GM18519 (cell line): Measurements from ENCODE around the gene GAGE12G.
"Not testable (repeated sequence)": the region's sequence is repeated elsewhere in the genome, so short reads cannot be mapped to it uniquely, and the experiment has no call there.

Experiments used
- ATAC-seq: cut with Tn5 transposase; IDR thresholded peaks from one replicate; pipeline ENCODE4 v1.9.1; 2021; ENCODE audit warnings: mild to moderate bottlenecking, moderate library complexity; ENCODE audit not compliant: unreplicated experiment, low FRiP score

GAGE12G gene, protein sequence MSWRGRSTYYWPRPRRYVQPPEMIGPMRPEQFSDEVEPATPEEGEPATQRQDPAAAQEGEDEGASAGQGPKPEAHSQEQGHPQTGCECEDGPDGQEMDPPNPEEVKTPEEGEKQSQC

GRCh38 chrX:49570100-49570499, at the start of gene GAGE12G:
Gene GAGE12G (plus strand): TSS chrX:49570400. CDS start chrX:49571555, 1,155 bp downstream.
- not testable (repeated sequence) for ATAC-seq

DNA sequence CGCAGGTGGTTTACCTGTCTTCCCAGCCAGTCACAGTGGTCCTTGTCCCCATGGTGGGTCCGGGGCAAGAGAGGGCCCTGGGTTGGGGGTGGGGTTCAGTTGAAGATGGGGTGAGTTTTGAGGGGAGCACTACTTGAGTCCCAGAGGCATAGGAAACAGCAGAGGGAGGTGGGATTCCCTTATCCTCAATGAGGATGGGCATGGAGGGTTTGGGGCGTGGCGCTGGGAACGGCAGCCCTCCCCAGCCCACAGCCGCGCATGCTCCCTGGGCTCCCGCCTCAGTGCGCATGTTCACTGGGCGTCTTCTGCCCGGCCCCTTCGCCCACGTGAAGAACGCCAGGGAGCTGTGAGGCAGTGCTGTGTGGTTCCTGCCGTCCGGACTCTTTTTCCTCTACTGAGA, 38.3 kb upstream of the GAGE12G start, which contains the start of gene GAGE12C:
Gene GAGE12C, plus strand, starts transcription at position 301 of the 400 bp plus-strand sequence. CDS start 1,155 bp downstream, outside the sequence.
- ATAC-seq, result not testable (repeated sequence)

DNA sequence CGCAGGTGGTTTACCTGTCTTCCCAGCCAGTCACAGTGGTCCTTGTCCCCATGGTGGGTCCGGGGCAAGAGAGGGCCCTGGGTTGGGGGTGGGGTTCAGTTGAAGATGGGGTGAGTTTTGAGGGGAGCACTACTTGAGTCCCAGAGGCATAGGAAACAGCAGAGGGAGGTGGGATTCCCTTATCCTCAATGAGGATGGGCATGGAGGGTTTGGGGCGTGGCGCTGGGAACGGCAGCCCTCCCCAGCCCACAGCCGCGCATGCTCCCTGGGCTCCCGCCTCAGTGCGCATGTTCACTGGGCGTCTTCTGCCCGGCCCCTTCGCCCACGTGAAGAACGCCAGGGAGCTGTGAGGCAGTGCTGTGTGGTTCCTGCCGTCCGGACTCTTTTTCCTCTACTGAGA, 28.8 kb upstream of the GAGE12G start, which contains the start of gene GAGE12D:
Gene GAGE12D, plus strand, starts transcription at position 301 of the 400 bp plus-strand sequence. CDS start 1,155 bp downstream, outside the sequence.
- not testable (repeated sequence) for ATAC-seq

- ATAC-seq, result not testable (repeated sequence)
Observed at GRCh38 chrX:49550989-49551388, 19.2 kb upstream of the GAGE12G start, which contains the start of gene GAGE12E. Gene GAGE12E (plus strand): TSS chrX:49551289. CDS start chrX:49552444, 1,155 bp downstream.

GRCh38 chrX:49560542-49560941, 9.7 kb upstream of the GAGE12G start, which contains the start of gene GAGE12F:
Gene GAGE12F (plus strand): TSS chrX:49560842. CDS start chrX:49561997, 1,155 bp downstream.
- ATAC-seq, result not testable (repeated sequence)

GRCh38 chrX:49568728-49569127, 1.5 kb upstream of the GAGE12G start:
- ATAC-seq, result not testable (repeated sequence)

DNA sequence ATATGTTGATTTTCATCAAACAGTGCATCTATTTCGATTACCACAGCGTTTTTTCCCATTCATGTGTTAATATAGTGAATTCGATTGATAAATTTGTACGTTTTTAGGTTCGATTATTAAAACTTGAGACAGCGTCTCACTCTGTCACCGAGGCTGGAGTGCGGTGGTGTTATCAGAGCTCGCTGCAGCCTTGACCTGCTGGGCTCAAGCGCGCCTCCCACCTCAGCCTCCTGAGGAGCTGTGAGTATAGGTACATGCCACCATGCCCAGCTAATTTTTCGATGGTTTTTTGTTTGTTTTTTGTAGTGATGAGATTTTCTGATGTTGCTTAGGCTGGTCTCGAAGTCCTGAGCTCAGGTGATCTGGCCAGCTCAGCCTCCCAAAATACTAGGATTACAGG, 1.0 kb upstream of the GAGE12G start:
- ATAC-seq, result not testable (repeated sequence)

- ATAC-seq, result not testable (repeated sequence)
Observed at GRCh38 chrX:49579649-49580048, 9.4 kb downstream of the GAGE12G start, which contains the start of gene GAGE12H. Gene GAGE12H (plus strand): TSS chrX:49579949. CDS start chrX:49581104, 1,155 bp downstream.

- ATAC-seq, result not testable (repeated sequence)
Observed at GRCh38 chrX:49589196-49589595, 19.0 kb downstream of the GAGE12G start, which contains the start of gene GAGE2A. Gene GAGE2A (plus strand): TSS chrX:49589496. CDS start chrX:49590651, 1,155 bp downstream.

GRCh38 chrX:49589769-49590478, 19.7 kb downstream of the GAGE12G start:
- not testable (repeated sequence) for ATAC-seq

- not testable (repeated sequence) for ATAC-seq
Observed at GRCh38 chrX:49590488-49590887, 20.3 kb downstream of the GAGE12G start.

DNA sequence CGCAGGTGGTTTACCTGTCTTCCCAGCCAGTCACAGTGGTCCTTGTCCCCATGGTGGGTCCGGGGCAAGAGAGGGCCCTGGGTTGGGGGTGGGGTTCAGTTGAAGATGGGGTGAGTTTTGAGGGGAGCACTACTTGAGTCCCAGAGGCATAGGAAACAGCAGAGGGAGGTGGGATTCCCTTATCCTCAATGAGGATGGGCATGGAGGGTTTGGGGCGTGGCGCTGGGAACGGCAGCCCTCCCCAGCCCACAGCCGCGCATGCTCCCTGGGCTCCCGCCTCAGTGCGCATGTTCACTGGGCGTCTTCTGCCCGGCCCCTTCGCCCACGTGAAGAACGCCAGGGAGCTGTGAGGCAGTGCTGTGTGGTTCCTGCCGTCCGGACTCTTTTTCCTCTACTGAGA, 28.5 kb downstream of the GAGE12G start, which contains the start of gene GAGE1:
Gene GAGE1, plus strand, starts transcription at position 301 of the 400 bp plus-strand sequence. CDS start 1,155 bp downstream, outside the sequence.
- not testable (repeated sequence) for ATAC-seq

- ATAC-seq, result no peak
Observed at GRCh38 chrX:49610718-49611310, 40.6 kb downstream of the GAGE12G start.

DNA sequence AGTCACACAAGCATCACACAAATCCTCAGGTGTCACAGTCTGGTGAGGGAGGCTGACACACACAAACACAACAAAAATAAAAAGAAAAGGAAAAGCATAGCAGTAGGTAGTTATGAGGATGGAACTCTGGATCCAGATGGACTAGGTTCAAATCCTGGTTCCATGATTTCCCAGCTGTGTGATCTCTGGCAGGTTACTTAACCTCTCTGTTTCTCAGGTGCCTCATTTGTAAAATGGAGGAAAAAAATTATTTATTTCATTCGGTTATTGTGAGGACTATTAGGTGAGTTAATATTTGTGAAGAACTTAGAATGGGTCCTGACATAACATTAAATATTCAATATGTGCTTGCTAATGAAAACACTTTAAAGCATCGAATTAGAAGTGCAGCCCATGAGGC, 48.4 kb downstream of the GAGE12G start:
- no peak for ATAC-seq
